ENCODE measurements around the gene PLEKHA7.

DNA sequence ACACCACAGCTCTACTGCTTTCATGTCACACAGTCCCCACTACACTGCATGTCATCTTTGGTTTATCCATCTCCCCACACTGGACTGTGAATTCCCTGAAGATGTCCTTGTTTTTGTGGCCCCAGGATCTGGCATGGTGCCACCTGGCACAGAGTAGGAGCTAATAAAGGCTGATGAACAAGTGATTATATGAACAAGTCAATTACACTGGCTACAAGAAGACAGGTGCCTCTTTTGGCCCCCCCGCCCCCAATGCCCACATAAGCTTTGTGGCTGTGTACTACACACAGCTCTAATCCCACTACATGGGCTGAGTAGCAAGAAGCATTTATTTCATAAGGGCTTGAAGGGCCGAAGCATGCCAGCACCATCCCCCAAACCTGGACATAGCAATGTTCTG is 24.7 kb downstream of the PLEKHA7 start:
- TF ChIP-seq, protein P1, sequence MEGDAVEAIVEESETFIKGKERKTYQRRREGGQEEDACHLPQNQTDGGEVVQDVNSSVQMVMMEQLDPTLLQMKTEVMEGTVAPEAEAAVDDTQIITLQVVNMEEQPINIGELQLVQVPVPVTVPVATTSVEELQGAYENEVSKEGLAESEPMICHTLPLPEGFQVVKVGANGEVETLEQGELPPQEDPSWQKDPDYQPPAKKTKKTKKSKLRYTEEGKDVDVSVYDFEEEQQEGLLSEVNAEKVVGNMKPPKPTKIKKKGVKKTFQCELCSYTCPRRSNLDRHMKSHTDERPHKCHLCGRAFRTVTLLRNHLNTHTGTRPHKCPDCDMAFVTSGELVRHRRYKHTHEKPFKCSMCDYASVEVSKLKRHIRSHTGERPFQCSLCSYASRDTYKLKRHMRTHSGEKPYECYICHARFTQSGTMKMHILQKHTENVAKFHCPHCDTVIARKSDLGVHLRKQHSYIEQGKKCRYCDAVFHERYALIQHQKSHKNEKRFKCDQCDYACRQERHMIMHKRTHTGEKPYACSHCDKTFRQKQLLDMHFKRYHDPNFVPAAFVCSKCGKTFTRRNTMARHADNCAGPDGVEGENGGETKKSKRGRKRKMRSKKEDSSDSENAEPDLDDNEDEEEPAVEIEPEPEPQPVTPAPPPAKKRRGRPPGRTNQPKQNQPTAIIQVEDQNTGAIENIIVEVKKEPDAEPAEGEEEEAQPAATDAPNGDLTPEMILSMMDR (conservative IDR thresholded peaks at IDR 0.05; ENCODE audit: low read length) = no peak
- no peak for TF ChIP-seq EZH2phosphoT487 (IDR thresholded peaks at IDR 0.05; ENCODE audit: borderline replicate concordance, low read depth, low read length)
